Transverse colon (tissue), 4 donors: ENCODE results near the gene MGMT. TPM values are rescaled to one million over a fixed set of nuclear protein-coding genes. Genes with fewer than 3 reads are reported as not detected.

ENCODE experiments used
- DNase-seq: peaks from one replicate; pipeline ENCODE4 v3.0.0-alpha.2; 2019
- H3K27ac ChIP-seq, 4 donors: fragments of 200-600 bp; sonication (generic); 2 replicates each; pipeline ENCODE4 v1.5.1; 2016 to 2018; ENCODE audit warnings: inconsistent platforms in 4 of 4
- H3K27me3 ChIP-seq: fragments of 200-600 bp; sonication (generic); 2 replicates; pipeline ENCODE4 v1.5.1; 2017; ENCODE audit warnings: inconsistent platforms
- H3K36me3 ChIP-seq, 4 donors: fragments of 200-600 bp; sonication (generic); 2 replicates each; pipeline ENCODE4 v1.5.1; 2017 to 2019; ENCODE audit warnings: inconsistent platforms in 4 of 4
- H3K4me1 ChIP-seq, 4 donors: fragments of 200-600 bp; sonication (generic); 2 replicates each; pipeline ENCODE4 v1.5.1; 2017 to 2020; ENCODE audit warnings: inconsistent platforms in 4 of 4
- H3K4me3 ChIP-seq, 4 donors: fragments of 200-600 bp; sonication (generic); 1 replicate in 1 of 4; 2 replicates in 3 of 4; pipeline versions ENCODE4 v1.5.1 to v1.6.1; 2017 to 2019; ENCODE audit warnings: inconsistent platforms in 4 of 4
- H3K9me3 ChIP-seq, 2 donors: fragments of 200-600 bp; sonication (generic); 2 replicates each; pipeline ENCODE4 v1.5.1; 2017 to 2019; ENCODE audit warnings: inconsistent platforms in 2 of 2
- CTCF ChIP-seq, 5 experiments: fragments of 200-600 bp in 3 of 5; fragments of 450-650 bp in 2 of 5; sonication (generic) in 3 of 5; IDR thresholded peaks; 1 replicate in 2 of 5; 2 replicates in 3 of 5; pipeline ENCODE4 v1.5.1; 2016 to 2017; ENCODE audit warnings: antibody characterized with exemption in 5 of 5, inconsistent platforms in 3 of 5, mild to moderate bottlenecking in 2 of 5, moderate library complexity in 1 of 5
- EP300 ChIP-seq: sonication (generic); formaldehyde crosslinking; IDR thresholded peaks from one replicate; pipeline ENCODE4 v1.6.1; 2017; ENCODE audit warnings: antibody characterized with exemption, low read depth
- POLR2A ChIP-seq: fragments of 450-650 bp; IDR thresholded peaks from one replicate; pipeline ENCODE4 v1.6.1; 2016; ENCODE audit warnings: antibody characterized with exemption, mild to moderate bottlenecking, moderate library complexity
- POLR2AphosphoS5 ChIP-seq, 3 donors: sonication (generic); formaldehyde crosslinking; IDR thresholded peaks; one replicate each; pipeline ENCODE4 v1.6.1; 2016; ENCODE audit warnings: antibody characterized with exemption in 3 of 3
- WGBS, 2 donors: methylation state at CpG; one replicate each; pipeline ENCODE4 v1.1.5; 2018; ENCODE audit warnings: low coverage in 1 of 2; 5-methylcytosine and 5-hydroxymethylcytosine counted together
- in situ Hi-C, 4 donors: fragments of 200-750 bp; cut with MboI; loops; one replicate each; pipeline versions ENCODE4 v1.15.0 to v1.15.1; 2017; ENCODE audit warnings: low sequenced_read_pairs in 3 of 4, low pct_ligation_motif_present in 1 of 4, low pct_unique_long_range_greater_than_20kb in 1 of 4
- intact Hi-C: fragments of 100-400 bp; cut with DNase I; formaldehyde crosslinking; loops from one replicate; pipeline ENCODE4 v1.15.1; 2023; ENCODE audit warnings: low total_unique reads
- total RNA-seq, 4 donors: library from RNA; depleted of rRNA; stranded (reverse); fragments of >200 nt; gene quantifications; one replicate each; pipeline ENCODE4 v1.1.0, GENCODE V29; 2016

MGMT gene
- total RNA-seq, 4 donors from 2014 or later = 6.6 to 28.9 (median 14.0) TPM

DNA sequence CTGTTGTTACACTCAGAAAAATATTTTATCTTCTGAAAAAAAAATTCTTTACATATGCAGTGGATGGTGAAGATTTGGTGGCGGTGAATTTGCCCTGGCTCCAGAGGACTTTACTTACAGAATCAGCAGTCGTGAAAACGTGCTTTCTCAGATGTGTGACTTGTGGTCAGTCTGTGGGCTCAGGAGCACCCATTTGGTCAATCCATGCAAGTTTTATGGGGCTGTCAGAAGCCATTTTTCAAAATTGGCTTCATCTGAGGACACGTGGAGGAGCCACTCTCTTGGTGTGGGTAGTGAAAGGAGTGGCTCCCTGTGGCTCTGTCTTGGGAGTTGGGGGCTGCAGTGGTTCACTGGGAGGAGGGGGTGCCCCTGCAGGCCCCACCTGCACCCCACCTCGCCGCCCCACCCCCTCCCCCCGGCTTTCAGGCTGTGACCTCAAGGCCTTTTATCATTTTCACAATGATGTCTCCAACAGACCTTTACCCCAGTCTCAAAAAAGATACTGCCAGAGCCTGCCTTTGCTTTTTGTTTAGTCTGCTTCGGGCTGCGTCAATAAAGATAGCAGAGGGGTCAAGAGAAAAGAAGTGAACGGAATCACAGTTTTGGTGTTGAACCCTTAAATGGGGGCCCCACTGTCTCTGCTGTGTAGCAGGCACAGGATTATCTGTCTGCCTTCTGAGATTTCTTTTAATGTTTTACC lies 137.4 kb downstream of the MGMT start:
- Histone ChIP-seq H3K27me3 (no peaks in the 10 kb centered on the region), H3K27ac (no peak overlapping the region), H3K4me1 (no peaks in the 10 kb centered on the region), H3K36me3 (no peaks in the 10 kb centered on the region), H3K4me3 (no peak overlapping the region), H3K9me3 (no peaks in the 10 kb centered on the region)
- in situ Hi-C loops (no loop called here), intact Hi-C loops (no loop called here)
- no peak for DNase-seq
- no peak for TF ChIP-seq POLR2AphosphoS5 (IDR thresholded peaks at IDR 0.05)
- TF ChIP-seq CTCF (IDR thresholded peaks at IDR 0.05) = no peak
- no peak for TF ChIP-seq EP300
- TF ChIP-seq POLR2A = no peak
- WGBS, 2 donors = 77 to 96% methylated on average over 5 to 10 of the region's 10 CpGs

- no peak for DNase-seq
- Histone ChIP-seq H3K36me3 (no peaks in the 10 kb centered on the region), H3K27ac (no peak overlapping the region), H3K9me3 (no peaks in the 10 kb centered on the region), H3K4me1 (no peaks in the 10 kb centered on the region), H3K4me3 (no peak overlapping the region), H3K27me3 (no peaks in the 10 kb centered on the region)
- 79 to 87% methylated on average over 11 of the region's 11 CpGs for WGBS, 2 donors
- intact Hi-C loops (no loop called here), in situ Hi-C loops (no loop called here)
- TF ChIP-seq POLR2A (no peak), EP300 (no peak), POLR2AphosphoS5 (IDR thresholded peaks at IDR 0.05) (no peak), CTCF (IDR thresholded peaks at IDR 0.05) (no peak)
These were observed 138.4 kb downstream of the MGMT start for GRCh38 chr10:129605266-129605985.

DNA sequence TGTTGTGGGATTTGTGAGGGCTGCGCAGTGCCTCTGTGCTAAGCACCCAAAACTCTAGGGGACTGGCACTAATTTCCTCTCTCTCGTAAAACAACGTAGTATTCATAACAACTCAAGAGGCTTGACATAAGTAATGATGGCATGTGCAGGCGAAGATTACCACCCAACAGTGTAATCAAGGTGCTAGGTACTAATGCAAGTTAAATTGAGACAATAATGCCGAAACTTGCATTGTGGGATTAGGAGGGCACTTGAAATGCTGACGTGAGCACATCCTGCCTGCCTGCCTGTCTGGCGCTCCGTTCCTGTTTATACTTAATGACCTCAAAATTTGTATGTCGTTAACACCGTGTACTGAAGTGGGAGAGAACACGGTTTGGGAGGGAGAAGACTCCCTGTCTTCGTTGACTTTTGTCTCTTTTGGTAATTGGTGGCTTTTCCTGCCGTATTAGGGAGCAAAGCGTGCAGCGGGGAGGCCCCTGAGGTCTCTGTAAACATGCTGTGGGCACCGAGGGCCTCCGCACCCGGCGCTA lies 139.0 kb downstream of the MGMT start:
- no peak overlapping the region for H3K27ac ChIP-seq
- peak; percentile 27 for DNase-seq
- in situ Hi-C loops = no loop called here

More for the DNA sequence above, 139.0 kb downstream of the MGMT start:
- Histone ChIP-seq H3K27me3 (no peaks in the 10 kb centered on the region), H3K4me1 (no peaks in the 10 kb centered on the region), H3K9me3 (no peaks in the 10 kb centered on the region), H3K4me3 (no peak overlapping the region), H3K36me3 (no peaks in the 10 kb centered on the region)
- WGBS, 2 donors = 65 to 78% methylated on average over 14 to 19 of the region's 19 CpGs
- TF ChIP-seq CTCF (IDR thresholded peaks at IDR 0.05) = no peak
- TF ChIP-seq POLR2AphosphoS5 (IDR thresholded peaks at IDR 0.05) = no peak
- no peak for TF ChIP-seq POLR2A
- no peak for TF ChIP-seq EP300
- intact Hi-C loops = no loop called here
